Adrenal gland (tissue), 5 donors: ENCODE measurements around the gene APCDD1L.

Experiments used
- CTCF ChIP-seq, 6 experiments: fragments of 450-650 bp in 4 of 6; fragments of 200-600 bp in 2 of 6; sonication (generic) in 1 of 6; IDR thresholded peaks; 1 replicate in 5 of 6; 2 replicates in 1 of 6; pipeline versions ENCODE4 v1.5.1 to v1.8.0; 2016 to 2021; ENCODE audit warnings: antibody characterized with exemption in 6 of 6, mild to moderate bottlenecking in 2 of 6, moderate library complexity in 1 of 6
- POLR2A ChIP-seq, 2 donors: fragments of 450-650 bp; IDR thresholded peaks; one replicate each; pipeline ENCODE4 v1.6.1; 2017; ENCODE audit warnings: antibody characterized with exemption in 2 of 2, mild to moderate bottlenecking in 2 of 2, moderate library complexity in 1 of 2
- donor health status: DM: no; HTN: no; CAD: no.

- TF ChIP-seq POLR2A (IDR thresholded peaks at IDR 0.05): no peak
- no peak for TF ChIP-seq CTCF (IDR thresholded peaks at IDR 0.05)
Observed at GRCh38 chr20:58538752-58539151, 23.6 kb upstream of the APCDD1L start.
